ENCODE results near the gene ANTKMT.
"Not testable (repeated sequence)": the region's sequence is repeated elsewhere in the genome, so short reads cannot be mapped to it uniquely, and the experiment has no call there.

Gene ANTKMT

DNA sequence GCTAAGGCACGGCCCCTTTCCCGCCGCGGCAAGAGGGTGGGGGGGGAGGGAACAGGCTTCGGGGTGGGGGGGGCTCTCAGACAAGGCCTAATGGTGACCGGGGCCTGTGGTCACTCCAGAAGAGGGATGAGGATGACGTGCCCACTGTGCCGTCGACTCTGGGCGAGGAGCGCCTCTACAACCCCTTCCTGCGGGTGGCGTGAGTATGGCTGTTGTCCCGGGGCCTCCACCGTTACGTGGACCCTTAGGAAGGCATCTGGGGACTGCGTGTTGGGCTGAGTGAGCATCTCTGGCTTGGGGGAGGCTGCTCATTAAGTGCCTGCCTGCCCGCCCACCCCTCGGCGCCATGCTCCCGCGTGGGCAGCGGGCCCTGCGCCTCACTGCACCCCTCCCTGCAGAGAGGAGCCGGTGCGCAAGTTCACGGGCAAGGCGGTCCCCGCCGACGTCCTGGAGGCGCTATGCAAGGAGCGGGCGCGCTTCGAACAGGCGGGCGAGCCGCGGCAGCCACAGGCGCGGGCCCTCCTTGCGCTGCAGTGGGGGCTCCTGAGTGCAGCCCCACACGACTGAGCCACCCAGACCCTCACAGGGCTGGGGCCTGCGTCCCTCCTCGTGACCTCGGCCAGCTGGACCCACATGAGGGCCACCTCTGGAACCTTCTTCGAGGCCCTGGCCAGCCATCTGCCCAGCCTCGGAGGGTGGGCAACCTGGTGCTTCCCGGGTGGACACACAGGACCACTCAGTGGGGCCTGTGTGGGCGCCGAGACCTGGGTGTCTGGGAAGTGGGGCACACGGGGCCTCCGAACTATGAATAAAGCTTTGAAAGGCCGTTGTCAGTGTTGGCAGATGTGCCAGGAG, 8.2 kb downstream of the ANTKMT start:
- DNase-seq: no peak

DNA sequence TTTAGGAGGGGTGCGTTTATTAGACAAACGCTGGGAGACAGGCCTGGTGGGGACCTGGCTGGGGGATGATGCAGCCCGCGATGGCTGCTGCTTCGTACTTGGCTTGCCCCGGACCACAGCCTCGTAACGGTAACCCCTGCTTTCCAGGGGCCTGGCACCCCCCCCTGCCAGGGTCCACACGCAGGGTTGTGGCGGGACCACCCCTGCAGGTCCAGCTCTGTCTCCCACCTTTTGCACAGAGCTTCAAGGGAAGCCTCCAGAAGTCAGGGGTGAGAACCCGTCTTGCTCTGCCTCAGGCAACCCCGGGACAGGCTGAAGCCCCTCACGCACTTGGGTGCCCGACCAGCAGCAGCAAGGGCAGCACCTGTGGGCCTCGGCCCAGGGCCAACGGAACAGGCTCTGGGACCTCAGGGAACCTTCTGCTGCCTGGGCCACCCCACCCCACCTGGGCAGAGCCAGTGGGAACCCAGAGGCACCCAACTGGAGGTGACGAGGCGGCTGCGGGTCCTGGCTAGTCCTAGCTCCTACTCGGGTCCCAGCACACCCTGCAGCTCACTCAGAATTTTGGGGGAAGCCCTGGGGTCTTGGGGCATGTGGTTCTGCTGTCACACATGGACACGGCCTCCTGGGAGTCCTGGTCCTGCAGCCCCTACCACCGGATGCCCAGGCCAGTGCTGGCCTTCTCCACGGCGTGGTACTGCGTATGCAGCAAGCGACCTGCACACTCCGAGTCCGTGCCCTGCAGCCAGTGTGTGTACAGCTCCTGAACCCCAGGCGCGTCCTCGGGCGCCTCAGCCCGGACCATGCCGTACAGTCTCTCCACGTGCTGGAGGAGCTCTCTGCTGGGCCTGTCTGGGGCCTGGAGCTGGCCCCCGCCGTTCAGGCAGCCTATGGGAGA, 9.1 kb downstream of the ANTKMT start:
- DNase-seq: no peak

DNA sequence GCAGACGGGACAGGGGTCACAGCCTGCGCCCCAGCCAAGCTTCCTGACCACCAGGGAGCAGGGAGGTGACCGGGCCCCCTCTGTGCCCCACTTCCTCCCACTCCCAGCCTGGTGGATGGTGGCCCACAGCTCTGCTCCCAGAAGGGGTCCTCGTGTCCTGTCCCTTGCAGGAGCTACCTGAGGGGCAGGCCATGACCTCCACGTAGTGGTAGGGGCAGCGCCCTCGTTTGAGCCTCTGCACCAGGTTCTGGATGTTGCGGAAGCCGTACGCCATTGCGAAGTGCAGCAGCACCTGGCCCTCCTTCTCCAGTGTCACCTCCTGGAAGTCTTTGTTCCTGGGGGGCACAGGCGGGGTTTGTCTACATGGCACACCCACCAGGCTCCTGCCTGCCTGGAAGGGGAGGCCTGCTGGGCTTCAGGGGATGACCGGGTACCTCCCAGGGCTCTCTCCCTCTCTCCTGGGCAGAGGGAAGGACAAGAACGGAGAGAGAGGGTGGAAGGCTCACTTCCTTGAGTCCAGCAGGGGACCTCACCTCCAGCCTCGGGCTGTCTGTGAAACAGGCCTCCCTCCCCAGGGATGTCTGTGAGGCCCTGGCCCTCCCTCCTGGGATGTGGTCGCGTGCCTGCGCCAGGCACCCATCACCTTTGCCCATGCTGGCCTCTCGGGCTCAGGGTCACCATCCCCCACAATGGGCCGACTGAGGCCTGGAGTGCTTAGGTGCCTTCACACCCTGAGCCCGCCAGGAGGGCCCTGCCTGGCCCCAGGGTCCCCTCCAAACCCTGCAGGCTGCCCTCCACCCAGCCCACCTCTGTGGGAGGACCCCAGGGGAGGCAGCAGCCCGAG, 9.9 kb downstream of the ANTKMT start:
- DNase-seq: no peak

DNA sequence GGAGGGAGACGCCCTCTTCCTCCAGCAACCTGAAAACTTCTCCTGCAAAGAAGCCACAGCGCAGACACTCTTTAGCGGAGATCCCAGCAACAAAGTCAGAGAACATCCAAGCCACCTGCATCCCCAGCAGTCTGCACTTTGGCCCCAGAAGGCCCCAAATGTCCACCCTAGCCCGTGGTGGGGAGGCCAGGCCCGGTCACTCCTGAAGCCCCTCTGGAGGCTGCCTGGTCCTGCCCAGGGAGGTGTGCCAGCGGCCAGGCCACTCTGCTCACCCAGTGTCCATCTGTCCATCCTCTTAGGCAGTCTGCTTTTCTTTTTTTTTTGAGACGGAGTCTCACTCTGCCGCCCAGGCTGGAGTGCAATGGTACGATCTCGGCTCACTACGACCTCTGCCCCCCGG, 11.4 kb downstream of the ANTKMT start:
- DNase-seq: no peak

DNA sequence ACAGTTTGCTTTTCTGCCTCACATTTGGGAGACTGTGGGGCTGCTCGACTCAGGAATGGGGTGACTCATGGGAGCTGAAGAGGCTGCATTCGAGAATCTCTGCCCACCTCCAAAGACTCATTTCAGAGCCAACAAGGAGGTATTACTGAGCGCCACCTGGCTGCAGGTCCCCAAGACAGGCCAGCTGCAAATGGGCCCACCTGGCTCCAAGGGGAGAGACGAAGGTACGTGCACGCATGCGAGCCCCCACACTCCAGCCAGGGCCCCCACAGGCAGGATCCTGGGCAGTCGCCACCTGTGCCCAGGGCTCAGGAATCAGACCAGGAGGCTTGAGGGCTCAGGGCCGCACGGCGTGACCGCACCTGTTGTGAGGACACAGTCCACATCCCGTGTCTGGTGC, 12.0 kb downstream of the ANTKMT start:
- no peak for DNase-seq

DNA sequence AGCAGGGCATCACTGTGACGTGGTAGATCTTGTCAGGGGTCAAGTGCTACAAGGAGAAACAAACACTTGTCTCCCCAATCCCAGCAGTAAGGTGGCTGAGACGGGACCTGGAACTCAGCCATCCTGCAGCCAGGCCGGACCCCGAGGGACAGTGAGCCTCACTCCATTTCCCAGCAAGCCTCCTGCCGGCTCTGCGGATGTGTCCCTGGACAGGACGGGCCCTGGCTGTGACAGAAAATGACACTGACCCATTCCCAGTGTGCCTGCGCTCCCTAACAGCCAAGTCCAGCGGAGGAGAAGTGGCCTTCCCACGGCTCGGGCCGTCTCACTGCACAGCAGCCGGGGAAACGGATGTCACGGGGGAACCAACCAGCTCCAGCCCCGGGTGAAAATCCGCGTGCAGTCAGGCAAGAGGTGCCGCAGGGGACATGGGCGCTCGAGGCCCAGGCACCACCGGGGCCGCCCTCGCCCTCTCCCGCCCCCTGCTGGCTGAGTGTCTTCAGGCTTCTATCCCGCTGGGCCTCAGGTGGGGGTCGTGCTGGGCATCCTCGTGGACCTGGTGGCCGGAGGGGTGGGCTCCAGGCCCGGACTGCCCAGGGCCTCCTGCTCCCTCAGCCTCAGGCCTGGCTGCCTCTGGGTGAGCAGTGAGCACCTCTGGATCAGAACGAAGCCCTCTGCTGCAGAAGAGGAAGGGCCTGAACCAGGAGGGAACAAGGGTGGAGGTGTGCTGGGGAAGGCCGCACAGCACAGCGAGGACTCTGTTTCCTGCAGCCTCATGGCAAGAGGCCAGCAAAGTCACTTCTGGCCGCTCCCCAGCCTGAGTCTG, 12.6 kb downstream of the ANTKMT start:
- DNase-seq: no peak

DNA sequence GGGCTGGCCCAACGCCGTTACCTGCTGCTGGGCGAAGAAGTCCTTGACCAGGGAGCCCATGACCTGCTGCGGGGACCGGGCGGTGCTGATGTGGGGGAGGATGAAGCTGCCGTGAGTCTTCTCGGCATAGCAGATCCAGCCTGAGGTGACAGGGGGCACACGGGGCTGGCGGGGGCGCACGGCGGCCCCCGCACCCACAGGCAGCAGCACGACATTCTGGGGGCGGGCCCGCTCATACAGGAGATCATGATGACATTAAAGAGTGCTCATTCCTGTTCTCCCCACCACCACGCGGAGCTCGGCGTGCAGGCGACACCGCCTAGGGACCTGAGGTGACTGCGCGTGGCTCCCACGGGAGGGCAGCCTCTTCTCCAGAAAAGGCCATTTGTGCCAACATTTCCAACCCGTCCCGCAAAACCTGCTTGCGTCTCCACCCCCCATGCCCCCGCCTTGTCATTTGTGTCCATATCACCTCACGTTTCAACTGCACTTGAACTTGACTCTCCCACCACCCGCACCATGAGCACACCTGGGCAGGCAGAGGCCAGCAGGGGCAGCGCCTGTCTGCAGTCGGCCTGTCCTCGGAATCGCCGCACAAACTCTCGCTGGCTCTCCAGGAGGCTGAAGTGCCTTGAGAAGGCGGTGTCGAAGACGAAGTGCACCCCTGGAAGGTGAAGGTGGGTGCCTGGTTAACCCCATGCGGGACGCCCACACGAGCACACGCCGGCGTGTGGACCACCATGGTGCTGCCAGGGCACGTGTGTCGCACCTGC, 13.4 kb downstream of the ANTKMT start:
- no peak for DNase-seq

DNA sequence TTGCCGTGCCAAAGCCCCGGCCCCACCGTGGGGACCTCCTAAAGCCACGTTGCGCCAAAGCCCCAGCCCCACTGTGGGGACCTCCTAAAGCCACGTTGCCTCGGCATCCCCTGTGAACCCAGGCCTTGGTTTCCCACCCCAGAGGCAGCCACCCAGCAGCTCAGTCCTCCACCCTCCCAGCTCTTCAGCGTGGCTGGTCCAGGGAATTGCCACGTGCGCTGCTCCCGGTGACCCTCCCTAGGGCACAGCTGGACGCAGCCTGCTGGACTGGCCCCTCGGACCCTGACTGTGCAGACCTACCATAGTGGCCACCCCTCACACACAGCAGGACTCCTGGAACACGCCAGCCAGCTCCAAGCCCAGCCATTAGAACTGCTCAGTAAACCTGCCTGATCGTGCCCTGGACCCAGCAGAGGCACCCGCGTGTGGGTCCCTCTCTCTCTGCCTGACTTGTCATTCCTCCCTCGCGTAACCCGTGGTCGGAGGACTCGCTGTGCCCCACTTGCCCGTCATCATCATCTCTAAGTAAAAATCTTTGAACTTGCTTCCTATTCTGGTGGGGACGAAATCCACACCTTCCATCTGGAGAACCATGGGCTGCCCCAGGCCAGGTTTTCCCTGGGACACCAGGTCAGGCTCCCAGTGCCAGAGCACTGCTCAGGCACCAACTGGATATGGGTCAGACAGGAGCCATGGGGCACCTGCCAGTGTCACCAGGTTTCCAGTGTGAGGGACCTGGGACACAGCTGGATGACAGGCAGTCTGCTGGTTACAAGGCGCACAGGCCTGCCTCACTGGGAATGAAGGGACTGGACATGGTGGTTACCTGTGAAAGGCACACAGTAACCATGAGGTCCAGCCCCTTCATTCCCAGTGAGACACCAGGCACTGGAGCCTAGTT, 14.3 kb downstream of the ANTKMT start:
- no peak for DNase-seq

DNA sequence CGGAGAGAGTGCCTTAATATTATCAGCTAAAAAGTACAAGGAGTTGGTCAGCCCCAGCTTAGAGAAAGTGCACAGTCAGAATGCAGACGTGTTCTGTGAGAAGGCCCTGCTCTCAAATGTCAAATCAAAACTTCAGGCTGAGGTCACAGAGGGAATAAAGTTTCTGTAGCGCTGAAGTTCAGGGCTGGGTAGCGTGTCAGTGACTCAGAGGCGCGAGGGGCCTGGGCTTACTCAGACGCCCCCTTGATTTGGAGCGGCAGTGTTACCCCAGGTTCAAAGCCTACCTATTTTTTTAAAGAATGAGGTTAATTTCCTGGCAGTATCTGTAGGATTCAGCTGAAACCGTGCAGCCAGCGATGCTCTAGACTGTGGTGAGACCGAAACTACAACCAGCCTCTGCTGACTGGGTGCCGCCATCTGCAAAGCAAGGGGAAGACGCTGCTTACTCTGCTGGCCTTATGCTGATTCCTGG, 15.1 kb downstream of the ANTKMT start:
- no peak for DNase-seq

DNA sequence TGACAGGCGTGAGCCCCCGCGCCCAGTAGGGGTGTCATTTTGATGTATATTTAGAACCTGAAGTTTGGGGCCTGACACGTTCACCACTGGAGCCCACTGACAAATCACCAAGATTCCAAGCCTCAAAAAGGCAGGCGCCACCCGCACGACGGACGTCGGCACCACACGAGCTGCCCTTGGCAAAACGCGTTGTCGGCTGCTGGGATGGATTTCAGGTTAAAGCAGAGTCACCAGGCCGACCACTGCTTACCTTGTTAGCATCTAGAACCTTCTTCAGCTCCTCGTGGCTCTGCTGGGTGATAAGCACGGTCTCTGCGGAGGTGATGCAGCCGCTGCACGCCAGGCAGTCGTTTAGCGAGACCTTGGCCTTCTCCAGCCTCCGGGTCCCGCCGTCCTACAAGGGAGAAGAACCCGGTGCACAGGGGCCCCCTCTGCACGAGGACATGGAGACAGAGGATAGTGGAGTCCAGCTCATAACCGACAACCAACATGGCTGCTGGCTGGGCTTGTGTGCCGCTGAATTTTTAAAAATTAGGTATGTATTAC, 16.1 kb downstream of the ANTKMT start:
- no peak for DNase-seq

DNA sequence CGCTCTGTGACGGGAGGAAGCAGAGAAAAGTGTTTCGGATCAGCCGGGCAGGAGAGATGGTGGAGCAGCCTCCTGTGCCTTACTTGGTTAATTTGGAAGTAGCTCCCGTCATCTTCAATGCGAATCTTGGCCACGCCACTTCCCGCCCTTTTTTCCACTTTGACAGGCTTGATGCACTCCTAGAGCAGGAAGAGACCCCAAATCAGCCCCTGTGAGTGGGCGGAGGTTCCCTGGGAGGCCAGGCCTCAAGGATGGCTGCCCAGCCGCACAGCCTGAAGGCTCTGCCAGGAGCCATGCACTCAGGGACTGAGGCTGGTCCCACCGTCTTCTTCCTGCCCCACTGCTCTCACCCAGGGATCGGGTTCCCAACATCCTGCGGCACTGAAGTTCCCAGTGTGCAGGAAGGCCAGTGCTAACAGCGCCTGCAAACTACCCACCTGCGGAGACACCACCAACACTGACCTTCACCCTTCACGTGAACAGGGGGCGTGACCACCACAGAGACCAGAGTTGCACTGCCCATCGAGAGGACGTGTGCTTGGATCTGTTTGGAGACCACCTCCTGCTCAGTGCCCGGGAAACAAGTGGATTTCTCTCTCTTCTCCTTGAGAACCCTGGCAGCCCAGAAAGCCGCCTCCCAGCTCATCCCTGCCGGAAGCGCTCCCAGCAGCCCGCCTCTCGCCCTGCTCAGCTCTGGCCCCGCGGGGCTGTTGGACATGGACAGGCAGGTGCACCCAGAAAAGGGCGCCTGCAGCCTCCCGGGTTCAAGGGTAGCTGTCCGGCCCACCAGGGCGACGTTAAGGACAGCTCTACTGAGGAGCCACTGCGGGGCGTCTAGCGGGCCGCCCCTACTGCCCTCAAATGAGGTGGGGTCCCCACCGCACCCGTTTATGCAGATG, 18.9 kb downstream of the ANTKMT start:
- no peak for DNase-seq

DNA sequence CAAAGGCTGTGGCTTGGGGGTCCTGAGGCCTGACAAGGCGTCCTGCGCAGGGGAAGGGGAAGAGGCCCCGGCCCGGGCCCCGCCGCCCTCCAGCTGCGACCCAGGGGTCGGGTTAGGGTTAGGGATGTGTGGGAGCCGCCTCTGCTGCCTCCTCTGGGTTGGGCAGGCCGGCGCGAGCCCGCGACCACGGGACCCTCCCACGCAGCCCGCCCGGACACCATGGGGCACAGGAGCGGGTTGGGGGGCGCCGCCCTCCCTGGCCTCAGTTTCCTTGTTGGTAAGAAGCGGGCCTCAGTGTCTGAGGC, 19.5 kb downstream of the ANTKMT start:
- no peak for DNase-seq

DNA sequence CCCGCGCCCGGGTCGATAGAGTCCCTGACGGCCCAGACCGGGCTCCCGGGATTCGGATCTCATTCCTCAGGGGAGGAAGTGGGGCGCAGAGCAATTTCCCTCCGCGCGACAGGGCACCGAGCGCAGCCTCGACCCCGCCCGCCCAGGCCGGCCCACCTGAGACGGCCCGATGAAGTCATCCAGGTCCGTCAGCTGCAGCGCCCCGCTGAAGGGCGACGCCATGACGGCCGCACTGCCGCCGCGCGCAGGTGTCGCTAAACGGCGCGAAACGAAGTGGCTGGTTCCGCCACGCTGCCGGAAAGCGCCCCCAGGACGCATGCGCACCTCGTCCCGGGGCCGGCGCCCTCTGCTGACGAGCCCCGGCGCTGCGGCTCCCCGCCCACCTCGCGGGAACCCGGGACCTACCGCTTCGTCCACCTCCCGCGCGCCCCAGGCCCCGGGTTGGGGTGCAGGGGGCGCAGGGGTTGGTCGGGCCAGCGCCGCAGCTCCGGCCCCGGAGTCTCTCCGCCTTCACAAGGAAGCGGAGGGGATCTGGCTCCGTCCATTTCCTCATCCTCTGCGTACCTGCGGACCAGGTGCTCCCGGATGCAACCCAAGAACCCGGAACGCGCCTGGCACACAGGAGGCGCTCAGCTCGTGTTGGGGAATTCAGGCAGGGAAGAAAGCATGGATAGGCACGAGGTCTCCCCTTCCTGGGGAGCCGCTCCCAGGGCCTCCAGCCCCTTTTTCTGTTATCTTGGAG, 20.0 kb downstream of the ANTKMT start, which contains the start of gene CIAO3:
CIAO3 (minus strand) TSS at position 234 of the 742 bp plus-strand sequence; CDS start at position 222, 12 bp downstream.
- peak; percentile 78 for DNase-seq

DNA sequence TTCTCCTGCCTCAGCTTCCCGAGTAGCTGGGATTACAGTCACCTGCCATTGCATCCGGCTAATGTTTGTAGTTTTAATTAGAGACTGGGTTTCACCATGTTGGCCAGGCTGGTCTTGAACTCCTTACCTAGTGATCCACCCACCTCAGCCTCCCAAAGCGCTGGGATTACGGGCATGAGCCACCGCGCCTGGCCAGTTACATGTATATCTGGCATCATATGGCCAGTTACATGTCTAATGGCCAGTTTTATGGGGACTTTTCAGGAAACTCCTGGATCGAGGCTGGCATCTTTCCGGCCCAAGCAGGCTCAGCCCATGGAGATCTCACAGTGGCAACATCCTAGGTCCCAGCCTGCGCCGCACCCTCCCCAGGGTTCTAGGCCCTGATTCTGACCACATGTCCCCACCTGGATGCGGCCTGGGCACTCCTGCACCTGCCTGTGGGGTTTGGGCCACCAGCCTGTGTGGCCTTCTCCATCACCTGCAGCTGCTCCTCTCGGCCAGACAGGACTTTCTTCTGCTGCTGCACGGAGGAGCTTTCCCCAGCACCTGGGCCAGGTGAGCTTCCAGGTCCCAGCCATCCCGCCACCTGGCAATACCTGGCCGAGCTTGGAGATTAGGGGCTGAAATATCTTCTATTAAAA, 21.2 kb downstream of the ANTKMT start:
- no peak for DNase-seq

DNA sequence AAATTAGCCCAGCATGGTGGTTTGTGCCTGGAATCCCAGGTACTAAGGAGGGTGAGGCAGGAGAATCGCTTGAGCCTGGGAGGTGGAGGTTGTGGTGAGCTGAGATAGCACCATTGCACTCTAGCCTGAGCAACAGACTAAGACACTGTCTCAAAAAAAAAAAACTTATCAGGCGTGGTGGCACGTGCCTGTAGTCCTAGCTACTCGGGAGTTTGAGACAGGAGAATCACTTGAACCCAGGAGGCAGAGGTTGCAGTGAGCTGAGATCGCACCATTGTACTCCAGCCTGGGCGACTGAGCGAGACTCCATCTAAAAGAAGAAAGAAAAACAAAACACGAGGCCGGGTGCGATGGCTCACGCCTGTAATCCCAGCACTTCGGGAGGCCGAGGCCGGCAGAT, 21.9 kb downstream of the ANTKMT start:
- DNase-seq: not testable (repeated sequence)

DNA sequence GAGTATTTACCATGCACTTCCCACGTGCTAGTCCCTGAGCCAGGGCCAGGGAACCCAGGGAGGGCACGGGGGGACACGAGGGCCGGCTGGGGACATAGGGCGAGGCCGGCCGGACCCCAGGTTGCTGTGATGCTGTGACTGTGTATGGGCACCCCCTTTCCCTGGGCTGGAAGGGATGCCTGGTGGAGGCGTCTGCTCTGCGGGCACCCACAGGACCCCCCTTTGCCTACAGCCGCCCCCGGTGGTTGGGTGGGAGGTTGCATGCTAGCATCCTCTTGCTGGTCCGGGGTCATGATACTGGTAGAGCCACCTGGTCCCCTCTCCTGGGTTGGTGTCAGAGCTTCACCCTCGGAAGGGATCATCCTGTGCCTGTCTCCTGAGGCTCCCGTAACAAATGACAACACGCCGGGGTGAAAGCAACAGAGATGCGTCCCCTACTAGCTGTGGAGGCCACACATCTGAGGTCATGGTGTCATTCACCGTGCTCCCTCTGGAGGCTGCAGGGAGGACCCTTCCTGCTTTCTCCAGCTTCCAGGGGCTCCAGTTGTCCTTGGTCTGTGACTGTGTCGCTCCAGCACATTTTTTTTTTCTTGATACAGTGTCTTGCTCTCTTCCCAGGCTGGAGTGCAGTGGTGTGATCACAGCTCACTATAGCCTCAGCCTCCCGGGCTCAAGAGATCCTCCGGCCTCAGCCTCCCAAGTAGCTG, 23.0 kb downstream of the ANTKMT start:
- no peak for DNase-seq

DNA sequence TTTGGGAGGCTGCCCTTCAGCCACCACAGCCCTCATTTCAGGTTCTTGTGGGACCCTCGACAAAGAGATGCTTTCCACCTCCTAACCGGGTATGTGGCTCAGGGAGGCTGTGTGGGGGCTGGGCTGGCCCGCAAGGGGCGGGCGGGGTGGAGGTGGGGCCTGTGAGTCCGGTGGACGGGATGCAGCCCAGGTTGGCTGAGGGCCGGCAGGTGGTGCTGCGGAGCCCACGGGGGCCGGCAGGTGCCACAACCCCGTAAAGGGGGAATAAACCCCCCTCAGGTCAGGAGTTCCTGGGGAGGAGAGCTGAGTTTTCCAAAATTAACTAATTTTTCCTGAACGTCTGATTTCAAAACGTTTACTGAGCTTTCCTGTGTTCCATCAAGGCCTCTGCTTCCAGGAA, 24.8 kb downstream of the ANTKMT start:
- DNase-seq: no peak

All from KG1 (cell line).